Activated naive CD4-positive, alpha-beta T cell (primary cell): ENCODE measurements around the gene GHRHR.

Source experiments
- DNase-seq, 4 experiments: peaks; one replicate each; lab custom pipeline; 2025; lab: John Stamatoyannopoulos, UW

The GHRHR gene

DNA sequence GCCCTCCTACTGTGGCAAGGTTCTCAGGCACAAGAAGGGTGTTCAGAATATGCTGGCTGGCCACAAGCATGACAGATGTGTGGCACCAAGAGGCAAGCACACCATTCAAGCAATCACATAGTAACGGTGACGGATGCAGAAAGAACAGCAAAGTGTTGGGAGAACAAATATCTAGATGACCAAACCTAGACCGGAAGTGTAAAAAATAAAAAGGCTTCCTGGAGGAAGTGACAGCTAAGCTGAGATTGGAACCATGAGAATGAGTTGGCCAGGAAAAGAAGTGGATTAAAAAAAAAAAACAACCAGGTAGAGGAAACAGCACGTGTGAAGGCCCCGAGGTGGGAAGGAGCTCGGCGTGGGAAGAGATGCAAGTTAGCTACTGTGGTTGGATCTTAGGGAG, 22.0 kb downstream of the GHRHR start:
- no peak for DNase-seq

DNA sequence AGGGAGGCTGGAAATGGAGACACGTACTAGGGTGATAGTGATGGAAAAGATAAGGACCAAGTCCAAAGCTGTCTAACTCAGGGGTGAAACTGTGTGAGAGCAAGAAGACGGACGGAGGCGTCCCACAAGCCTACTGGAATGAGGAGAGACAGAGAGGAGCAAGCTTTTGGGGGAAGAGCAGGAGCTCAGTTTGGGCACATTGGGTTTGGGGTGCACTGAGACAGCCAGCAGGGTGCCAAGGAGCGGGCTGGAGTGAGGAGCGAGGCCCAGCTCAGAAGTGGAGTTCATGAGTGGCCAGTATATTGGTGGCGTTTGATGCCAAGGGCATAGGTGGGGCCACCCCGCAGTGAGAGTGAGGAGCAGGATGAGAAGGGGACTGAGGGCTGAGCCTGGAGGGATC, 22.6 kb downstream of the GHRHR start:
- DNase-seq, result no peak

DNA sequence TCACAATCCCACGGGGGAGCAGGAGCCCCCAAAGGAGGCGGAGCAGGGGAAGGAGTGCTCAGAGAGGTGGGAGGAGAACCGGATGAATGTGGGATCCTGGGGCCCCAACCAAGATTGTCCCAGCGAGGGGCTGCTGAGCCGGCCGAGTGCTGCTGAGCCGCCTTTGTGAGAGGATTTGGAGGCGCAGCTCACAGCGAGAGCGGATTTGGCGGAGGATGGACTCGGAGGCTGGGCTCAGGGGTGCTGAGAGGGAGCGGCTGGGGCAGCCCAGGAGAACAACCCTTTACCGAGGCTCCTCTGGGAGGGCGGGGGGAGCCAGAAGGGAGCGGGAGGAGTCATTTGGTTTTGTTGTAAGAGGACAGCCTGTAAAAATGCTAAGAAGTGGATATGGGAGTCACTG, 23.0 kb downstream of the GHRHR start:
- DNase-seq, result no peak

DNA sequence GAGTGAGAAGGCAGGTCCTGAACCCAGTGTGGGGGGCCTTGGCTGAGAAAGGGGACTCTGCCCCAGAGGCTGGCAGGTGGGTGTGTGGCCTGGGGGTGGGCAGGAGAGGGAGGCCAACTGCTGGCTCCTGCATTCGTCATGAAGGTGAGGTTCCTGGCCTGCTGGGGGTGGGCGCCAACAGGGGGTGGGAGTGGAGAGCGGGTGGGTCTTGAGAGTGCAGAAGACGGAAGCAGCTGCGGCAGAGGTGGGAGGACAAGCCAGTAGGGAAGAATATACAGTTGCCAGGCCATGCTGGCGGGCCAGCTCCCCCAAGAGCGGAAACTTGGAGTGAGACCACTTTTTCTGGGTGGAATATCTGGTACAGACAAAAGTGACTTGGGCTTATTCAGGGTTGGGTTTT, 23.4 kb downstream of the GHRHR start:
- no peak for DNase-seq

DNA sequence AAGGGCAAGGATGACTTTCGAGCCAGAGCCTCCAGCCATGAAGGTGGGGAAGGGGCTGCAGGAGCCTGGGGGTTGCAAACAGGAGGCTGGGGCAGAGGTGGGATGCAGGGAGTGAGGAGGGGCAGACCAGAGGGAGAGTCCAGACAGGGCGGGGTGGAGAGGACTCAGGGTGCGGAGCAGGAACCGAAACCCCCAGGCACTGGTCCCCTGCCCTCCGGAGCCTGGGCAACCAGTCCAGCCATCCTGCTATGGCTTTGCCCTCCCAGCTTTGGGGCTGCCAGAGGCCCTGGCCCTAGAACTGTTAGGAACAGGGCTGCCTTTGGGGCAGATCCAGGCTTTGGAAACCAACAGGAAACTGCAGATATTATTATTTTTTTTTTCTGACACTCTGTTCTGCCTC, 24.2 kb downstream of the GHRHR start:
- no peak for DNase-seq

DNA sequence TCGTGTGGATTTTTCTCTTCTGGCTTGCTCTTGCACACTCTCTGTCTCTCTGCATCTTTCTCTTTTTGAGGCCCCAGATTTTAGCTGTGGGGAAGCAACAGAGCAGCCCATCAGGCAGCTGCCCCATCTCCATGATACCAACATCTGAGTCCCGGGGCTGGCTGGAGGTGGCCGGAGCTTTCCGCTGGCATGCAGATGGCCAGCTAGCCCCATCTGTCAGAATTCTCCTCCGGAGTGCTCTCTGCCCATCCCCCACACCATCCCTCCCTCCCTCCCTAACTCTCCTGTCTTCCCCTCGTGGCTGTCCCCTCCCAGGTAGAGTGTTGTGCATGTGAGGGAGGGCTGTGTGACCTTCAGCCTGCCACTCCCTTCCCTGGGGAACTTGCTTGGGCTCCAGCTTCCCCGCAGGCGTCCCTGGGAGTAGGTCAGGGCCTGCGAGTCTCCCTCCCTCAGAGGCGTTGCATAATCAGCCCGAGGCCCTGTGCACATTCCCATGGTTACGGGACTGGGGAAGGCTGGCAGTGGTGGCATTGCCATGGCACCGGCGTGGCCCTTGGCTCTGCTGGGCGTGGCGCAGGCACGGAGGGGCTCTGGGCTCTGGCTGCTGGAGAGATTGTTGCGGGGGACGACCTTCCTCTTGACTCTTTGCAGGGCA, 24.7 kb downstream of the GHRHR start:
- DNase-seq, result no peak

DNA sequence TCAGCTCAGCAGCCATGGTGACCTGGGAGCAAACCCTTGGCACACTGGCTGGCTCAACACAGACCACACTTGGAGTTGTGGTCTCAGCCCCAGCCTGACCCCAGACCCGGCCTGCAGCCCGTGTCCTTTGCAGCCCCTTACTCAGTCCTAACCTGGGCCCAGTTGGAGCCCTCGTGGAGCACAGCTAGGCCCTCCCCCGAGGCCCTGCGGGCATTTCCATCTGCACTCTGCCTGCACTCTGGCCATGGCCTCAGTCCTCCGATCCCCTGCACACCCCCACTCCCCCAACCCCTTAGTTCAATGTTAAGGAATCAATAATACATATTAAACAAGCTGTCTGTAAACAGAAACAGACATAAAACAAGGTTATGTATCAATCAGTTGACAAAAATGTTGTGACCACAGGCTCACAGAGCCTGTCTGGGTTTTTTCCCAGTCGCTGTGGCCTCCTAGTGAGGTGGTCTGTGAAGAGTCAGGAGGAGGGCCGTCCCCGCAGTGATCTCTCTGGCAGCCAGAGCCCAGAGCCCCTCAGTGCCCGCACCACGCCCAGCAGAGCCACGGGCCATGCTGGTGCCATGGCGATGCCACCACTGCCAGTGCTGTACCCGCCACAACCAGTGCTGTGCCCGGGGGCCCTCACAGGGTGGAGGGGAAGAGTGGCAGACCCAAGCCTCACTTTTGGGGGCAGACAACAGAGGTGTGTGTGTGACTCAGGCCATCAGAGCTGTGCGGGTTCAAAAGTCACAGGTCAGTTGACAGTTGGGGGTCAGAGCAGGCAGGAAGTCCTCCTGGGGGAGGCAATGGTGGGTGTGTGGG, 25.5 kb downstream of the GHRHR start:
- no peak for DNase-seq

DNA sequence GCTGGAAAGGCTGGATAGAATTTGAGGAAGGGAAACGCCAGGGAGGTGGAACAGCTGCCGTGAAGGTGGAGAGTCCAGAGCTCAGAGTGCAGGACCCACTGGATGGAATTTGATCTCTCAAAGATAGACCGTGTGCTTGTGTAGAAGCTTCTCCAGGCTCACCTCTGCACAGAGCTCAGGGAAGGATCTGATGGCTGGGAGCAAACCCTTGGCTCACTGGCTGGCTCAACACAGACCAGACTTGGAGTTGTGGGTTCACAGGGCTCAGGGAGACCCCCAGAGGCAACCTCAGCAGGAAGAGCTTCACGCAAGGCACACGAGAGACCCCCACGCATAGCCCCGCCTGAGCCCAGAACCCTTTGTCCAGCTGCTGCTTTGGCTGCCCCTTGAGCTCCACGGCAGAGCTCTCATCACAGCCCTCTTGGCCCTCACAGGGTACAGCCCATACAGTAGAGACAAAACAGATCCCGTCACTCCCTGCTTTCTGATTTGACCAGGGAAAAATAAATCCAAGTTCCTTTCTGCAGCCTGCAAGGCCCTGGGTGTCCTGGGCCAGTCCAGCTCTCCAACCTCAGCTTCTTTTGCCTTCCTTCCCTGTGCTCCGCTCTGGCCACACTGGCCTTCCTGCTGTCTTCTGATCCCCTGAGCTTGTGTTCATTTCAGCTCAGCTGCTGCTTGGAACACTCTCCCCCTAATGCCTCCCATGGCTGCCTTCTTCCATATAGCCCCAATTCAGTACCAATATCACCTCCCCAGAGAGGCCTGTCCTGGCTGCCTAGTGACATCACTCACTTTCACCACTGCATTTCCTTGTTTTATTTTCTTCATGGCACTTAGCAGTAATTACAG, 26.3 kb downstream of the GHRHR start:
- DNase-seq, result no peak

DNA sequence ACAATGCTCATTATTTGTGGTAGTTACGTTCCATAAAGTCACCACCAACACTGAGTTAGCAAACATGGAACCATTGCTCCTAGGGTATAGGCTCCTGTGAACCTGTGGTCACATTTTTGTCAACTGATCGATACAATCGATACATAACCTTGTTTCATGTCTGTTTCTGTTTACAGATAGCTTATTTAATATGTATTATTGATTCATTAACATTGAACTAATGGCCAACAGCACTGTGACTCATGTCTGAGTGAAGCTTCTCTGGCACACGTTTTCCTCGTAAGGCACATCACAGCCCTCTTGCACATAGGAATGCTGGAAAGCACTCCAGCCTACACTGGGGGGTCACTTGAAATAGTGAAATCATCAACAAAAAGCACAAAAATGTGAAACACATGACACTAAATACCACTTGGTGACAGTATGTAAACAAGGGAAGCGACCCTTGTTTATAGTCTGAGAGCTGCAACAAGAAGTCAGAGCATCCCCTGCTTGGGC, 27.0 kb downstream of the GHRHR start:
- no peak for DNase-seq

DNA sequence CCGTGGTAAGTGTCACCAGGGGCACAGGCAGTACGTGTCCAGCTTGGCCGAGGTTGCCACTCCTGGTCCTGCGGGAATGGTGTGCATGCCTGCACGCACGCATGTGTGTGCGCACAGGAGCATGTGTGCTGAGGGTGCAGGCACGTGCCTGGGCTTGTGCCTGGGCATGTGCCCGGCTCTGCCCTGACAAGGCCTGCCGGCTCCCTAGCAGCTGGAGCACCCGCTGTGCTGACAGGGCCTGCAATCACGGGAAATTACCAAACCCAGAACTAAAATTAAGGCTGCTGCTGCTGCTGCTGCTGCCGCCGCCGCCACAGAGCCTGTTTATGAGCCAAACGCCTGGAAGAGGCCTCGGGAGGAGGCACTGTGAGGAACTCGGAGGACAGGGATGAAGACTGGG, 28.7 kb downstream of the GHRHR start:
- DNase-seq, result no peak

DNA sequence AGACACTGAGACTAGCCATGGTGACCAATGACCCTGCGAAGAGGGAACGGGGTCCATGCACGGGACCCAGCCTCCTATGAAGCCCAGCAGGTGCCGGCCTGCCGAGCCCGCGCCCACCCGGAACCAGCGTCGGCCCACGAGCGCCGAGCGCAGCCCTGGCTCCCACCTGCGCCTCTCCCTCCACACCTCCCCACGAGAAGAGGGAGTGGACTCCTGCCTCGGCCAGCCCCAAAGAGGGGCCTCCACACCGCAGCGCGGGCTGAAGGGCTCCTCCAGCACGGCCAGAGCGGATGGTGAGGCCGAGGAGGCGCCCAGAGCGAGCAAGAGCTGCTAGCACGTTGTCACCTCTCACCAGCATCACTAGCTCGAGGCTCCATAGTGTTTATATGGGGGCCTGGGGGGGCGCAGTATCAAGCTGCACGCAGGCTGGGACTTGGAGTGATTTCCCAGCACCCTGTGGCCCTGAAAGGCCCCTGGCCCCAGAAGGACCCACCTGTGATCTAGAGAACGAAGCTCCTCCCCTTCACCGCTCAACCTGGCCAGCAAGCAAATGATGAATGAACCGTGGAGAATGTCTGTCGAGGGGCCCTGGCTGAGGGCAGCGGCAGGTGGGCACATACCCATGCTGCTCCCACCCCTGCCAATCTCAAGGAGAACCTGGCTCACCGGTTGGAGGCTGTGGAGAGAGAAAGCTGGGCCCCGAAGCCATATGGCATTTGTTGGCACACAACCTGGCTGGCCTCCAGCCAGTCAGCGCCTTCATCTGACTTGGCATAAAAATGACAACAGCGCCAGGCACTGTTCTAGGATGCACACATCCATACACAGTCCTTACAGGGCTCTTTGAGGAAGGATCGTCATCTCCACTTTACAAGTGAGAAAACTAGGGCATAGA, 30.7 kb downstream of the GHRHR start:
- no peak for DNase-seq

DNA sequence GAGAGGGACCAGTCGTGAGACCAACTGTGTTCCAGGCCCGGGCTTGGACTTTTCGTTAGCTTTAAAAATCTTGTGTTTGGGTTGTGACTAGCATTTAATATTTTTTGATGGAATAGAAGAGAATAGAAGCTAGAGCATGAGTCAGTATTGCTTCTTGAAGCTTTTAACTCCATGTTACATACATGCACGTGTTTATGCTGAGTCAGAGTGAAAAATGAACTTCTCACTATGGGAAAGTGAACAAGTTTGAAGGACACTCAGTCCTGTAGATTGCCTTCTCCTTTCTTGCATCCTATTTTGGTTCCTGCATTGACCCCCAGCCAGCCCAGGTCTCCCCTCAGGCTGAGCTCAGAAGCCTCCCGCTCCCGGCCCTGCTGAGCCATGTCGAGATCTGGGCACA, 31.8 kb downstream of the GHRHR start:
- no peak for DNase-seq

DNA sequence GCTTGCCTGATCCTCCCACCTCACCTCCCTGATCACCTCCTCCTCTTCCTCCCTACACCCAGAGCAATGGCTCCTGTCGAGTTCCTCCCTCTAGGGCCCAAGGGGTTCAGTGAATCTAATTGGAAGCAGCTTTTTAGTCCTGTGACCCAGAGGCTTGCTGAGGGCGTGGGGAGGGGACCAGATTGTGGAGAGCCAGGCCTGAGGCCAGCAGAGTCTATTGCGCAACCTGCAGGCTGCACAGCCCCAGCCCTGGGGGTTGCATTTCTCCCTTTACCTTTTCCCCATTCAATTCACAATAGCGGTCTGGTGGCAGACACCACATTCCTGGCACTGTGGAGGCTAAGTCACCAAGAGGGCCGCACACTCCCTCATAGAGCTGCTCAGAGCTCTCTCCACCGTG, 32.5 kb downstream of the GHRHR start:
- no peak for DNase-seq

DNA sequence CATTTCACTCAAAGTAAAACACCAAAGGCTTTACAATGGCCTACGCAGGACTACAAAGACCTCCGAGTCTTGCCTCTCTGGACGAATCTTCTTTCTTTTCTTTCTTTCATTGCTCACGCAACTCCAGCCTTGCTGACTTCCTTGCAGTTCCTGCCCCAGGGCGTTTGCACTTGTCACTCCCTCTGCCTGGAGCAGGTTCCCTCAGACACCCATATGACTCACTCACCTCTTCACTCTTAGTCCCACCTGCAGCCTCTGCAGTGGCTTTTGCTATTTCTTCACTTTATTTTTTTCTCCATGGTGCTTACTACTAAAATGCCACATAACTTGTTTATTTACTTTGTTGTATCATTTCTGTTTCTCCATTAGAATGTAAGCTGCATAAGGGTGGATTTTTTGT, 33.1 kb downstream of the GHRHR start:
- DNase-seq, result no peak

DNA sequence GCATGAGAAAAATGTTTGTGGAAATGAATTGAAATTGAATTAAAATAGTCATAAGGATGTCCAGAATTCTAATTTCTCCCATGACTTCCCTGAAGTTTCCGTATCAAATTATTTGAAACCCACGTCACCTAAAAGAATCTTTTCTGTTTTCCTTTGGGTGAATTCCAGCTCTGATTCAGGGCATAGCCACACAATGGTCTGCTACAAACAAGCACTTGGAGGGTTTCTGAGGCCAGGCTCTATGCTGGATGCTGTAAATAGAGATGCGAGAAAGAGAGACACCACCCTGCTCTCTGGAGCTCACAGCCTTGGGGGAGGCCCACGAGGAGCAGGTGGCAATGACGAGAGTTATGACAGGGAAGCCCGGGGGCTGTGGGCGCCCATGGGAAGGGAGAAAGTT, 33.6 kb downstream of the GHRHR start:
- DNase-seq, result no peak

DNA sequence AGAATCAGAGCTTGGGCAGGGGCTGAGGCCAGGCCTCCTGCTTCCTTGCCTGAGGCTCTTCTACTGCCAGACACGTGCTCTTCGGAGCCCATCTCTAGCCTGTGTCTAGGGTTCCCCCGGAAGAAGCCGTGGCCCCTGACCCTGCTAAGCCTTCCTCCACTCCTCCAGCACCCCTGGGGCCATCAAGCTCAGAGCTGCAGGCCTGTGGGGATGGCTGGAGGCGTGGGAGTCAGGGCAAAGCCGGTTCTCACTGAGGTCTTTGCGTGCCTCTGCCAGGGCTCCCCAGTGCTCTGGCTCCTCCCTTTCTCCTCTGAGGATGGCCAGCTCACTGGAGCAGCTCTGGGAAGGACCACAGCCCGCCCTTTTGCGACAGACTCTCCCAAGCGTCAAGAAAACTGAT, 34.4 kb downstream of the GHRHR start:
- DNase-seq, result no peak

DNA sequence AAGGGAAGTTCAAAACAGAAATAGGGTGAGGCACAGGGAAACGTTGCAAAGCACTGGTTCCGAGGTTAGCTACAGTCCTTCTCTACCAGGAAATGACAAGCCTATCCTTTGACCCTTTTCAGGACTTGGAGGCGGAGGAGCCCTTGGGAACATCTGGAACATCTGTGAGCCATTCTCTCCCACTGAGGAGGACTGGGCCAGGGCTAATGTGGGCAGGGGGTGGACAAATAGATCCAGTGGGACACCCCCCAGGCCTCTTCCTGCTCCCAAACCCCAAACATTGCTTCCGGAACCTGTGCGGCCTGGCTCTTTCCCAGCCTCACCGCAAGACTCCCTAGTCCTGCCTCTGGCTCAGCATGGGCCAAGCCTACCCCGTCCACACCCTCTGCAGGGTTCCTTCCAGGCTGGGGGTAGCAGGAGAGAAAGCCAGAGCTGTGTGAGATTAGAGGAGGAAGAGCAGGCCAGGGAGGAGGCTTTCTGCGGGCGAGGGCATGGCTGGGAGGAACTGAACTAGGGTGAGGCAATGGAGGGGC, 36.5 kb downstream of the GHRHR start:
- DNase-seq, result no peak

DNA sequence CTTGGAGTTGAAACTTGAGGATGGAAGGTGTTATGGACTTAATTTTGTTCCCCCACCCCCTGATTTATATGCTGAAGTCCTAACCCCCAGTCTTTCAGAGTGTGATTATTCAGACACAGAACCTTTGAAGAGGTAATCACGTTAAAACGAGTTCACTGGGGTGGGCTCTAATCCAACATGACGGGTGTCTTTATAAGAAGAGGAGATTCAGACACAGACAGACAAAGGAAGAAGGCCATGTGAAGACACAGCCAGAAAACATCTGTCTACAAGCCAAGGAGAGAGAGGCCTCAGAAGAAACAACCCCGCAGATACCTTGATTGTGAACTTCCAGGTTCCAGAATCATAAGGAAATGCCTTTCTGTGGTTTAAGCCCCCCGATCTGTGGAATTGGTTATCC, 37.0 kb downstream of the GHRHR start:
- no peak for DNase-seq

DNA sequence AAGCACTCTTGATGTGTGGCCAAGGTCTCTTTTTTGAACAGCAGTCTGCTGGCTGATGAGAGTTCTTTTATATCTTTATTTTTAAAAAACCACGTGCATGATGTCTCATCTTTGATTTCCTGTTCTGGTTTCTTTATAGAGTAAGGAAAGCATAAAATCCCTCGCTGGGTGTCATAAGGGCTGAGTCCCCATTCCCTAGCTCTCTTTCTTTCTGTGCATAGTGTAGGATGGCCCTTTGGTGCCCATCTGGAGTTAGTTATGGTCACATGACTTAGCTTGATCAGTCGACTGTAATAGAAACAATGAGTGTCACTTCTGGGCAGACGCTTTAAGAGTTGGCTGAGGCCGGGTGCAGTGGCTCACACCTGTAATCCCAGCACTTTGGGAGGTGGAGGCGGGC, 38.5 kb downstream of the GHRHR start:
- no peak for DNase-seq

DNA sequence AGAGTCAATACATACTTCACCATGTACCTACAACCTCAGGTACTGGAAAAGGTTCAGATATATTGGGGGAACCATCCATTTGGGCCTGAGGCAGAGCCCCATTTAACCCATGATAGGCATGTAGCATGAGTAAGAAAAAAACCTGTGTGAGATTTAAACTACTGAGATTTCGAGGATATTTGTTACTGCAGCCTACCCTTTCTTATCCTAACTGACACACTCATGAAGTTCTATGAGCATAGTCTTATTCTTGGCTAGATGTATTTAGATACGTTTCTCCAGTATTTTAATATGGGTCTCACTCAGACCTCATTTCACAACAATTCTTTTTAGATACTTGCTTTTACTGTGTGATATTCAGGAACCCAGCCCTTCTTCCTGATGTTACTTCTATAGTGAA, 39.3 kb downstream of the GHRHR start:
- no peak for DNase-seq

DNA sequence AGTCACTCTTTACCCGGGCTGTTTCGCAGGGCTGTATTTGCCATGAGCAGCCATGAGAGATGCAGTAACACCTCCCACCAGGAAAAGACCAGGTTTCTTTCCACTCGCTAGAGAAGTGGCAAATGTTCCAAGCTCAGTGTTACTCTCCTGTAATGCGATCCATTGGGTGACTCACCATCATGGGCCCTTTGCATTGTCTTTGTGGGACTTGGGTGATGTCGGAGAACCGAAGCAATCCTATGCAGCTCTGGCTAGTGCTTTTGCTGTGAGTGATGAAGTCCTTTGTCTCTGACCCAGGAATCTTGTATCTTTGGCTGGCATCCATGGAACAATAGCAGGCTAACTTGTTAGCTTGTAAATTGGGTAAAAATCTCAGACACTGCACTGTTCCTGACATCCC, 40.0 kb downstream of the GHRHR start:
- no peak for DNase-seq

DNA sequence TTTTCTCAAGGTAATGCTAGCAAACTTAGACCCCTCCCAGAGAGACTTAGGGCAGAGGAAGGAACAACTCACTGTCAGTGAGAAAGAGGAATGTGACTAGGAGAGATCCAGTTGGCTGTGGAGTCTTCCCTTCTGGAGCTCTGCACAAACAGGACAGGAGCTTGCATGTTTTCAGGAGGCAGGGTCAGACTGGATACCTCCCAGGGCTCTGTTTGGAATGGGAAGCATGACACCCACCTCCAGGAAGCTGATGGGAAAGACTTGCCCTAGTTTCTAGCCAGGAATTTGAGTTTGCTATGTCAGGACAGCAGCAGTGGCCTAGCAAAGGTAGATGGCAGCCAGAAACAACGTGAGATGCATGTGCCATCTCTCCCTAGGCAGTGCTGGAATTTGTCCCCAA, 40.6 kb downstream of the GHRHR start:
- no peak for DNase-seq
